ENCODE results near the gene SH3BGRL3. TPM values are rescaled to one million over a fixed set of nuclear protein-coding genes. Genes with fewer than 3 reads are reported as not detected.

The SH3BGRL3 gene
- total and polyA plus RNA-seq, 2 donors from 2014 or later = 140 to 180 TPM

DNA sequence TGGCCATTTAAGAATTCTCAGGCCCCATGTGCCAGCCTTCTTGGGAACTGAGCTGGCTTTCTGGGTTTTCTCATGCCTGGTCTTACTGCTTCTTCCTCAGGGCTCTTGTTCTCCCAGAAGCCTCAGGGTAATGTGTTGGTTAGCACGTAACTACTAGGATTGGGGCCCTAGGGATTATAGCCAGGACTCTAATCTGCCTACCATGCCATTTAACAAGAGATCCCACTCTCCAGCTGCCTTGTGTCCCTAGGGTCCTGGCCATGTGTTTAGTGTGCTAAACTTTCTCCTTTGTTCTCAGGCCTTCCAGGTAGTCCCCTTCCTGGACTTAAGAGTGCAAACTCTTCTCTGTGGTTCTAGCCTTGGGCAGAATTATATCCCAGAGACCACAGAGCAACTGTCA is 2.2 kb upstream of the SH3BGRL3 start:
- Histone ChIP-seq H3K27me3 (ENCODE audit: control insufficient read depth, insufficient read depth, low read length) (no peaks in the 10 kb centered on the region), H3K9me3 (ENCODE audit: control insufficient read depth in 2 of 3, insufficient read depth in 1 of 3, low read length in 3 of 3) (no peaks in the 10 kb centered on the region), H3K27ac (ENCODE audit: low read depth in 2 of 2, low read length in 2 of 2) (peak overlapping the region; percentile 1 to 23), H3K9ac (ENCODE audit: low read length in 3 of 3) (no peak overlapping the region), H3K4me1 (ENCODE audit: control insufficient read depth in 2 of 3, insufficient read depth in 2 of 3, low read depth in 1 of 3, low read length in 3 of 3) (peaks cover 9 to 39% (median 35%) of the 10 kb centered on the region in 3 donors), H3K4me3 (ENCODE audit: low read length in 3 of 3) (peak overlapping the region in 1 of 3 donors; percentile 3), H3K36me3 (ENCODE audit: control insufficient read depth in 2 of 3, insufficient read depth in 3 of 3, low read length in 3 of 3) (peaks cover 0 to 2% (median 0%) of the 10 kb centered on the region in 3 donors)
- DNase-seq (no peak), FAIRE-seq (no peak)
- intact Hi-C loops (cut with DNase I) = no loop called here
- TF ChIP-seq, protein P1, sequence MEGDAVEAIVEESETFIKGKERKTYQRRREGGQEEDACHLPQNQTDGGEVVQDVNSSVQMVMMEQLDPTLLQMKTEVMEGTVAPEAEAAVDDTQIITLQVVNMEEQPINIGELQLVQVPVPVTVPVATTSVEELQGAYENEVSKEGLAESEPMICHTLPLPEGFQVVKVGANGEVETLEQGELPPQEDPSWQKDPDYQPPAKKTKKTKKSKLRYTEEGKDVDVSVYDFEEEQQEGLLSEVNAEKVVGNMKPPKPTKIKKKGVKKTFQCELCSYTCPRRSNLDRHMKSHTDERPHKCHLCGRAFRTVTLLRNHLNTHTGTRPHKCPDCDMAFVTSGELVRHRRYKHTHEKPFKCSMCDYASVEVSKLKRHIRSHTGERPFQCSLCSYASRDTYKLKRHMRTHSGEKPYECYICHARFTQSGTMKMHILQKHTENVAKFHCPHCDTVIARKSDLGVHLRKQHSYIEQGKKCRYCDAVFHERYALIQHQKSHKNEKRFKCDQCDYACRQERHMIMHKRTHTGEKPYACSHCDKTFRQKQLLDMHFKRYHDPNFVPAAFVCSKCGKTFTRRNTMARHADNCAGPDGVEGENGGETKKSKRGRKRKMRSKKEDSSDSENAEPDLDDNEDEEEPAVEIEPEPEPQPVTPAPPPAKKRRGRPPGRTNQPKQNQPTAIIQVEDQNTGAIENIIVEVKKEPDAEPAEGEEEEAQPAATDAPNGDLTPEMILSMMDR (IDR thresholded peaks at IDR 0.05; ENCODE audit: borderline replicate concordance, extremely low read depth, insufficient read depth) = no peak

DNA sequence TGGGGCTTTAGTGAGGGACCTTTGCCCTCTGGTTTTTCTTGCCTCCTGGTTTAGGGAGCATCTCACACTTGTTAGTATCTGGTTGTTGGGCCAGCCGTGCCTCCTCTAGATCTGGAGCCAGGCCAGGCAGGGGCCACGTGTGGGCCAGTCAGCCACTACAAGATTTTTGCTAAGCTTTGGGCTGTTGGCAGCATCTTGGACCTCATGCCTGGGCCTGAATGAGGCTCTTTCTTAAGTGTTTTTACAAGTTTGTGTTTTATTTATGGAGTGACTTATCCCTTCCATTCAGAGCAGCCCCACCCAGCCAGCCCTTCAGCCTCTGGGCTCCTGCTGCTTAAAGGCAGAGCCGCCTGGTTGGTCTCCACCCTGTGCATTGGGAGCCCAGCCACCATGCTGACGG is 1.6 kb upstream of the SH3BGRL3 start:
- no peaks in the 10 kb centered on the region for H3K9me3 ChIP-seq (ENCODE audit: control insufficient read depth in 2 of 3, insufficient read depth in 1 of 3, low read length in 3 of 3)
- peaks cover 0 to 2% (median 0%) of the 10 kb centered on the region in 3 donors for H3K36me3 ChIP-seq (ENCODE audit: control insufficient read depth in 2 of 3, insufficient read depth in 3 of 3, low read length in 3 of 3)
- no peak overlapping the region for H3K9ac ChIP-seq (ENCODE audit: low read length in 3 of 3)
- intact Hi-C loops (cut with DNase I) = no loop called here
- H3K4me1 ChIP-seq (ENCODE audit: control insufficient read depth in 2 of 3, insufficient read depth in 2 of 3, low read depth in 1 of 3, low read length in 3 of 3) = peaks cover 9 to 39% (median 35%) of the 10 kb centered on the region in 3 donors
- peak overlapping the region in 1 of 2 donors; percentile 14 for H3K27ac ChIP-seq (ENCODE audit: low read depth in 2 of 2, low read length in 2 of 2)
- DNase-seq = peak in 1 of 5 donors; percentile 71
- no peak overlapping the region for H3K4me3 ChIP-seq (ENCODE audit: low read length in 3 of 3)
- no peak for FAIRE-seq
- TF ChIP-seq, protein P1 (IDR thresholded peaks at IDR 0.05; ENCODE audit: borderline replicate concordance, extremely low read depth, insufficient read depth) = no peak
- no peaks in the 10 kb centered on the region for H3K27me3 ChIP-seq (ENCODE audit: control insufficient read depth, insufficient read depth, low read length)

GRCh38 chr1:26278724-26279455 is 996 bp upstream of the SH3BGRL3 start:
- Histone ChIP-seq H3K27me3 (ENCODE audit: control insufficient read depth, insufficient read depth, low read length) (no peaks in the 10 kb centered on the region), H3K9ac (ENCODE audit: low read length in 3 of 3) (peak overlapping the region; percentile 47 to 82 (median 62)), H3K36me3 (ENCODE audit: control insufficient read depth in 2 of 3, insufficient read depth in 3 of 3, low read length in 3 of 3) (peaks cover 0 to 2% (median 0%) of the 10 kb centered on the region in 3 donors), H3K9me3 (ENCODE audit: control insufficient read depth in 2 of 3, insufficient read depth in 1 of 3, low read length in 3 of 3) (no peaks in the 10 kb centered on the region), H3K4me3 (ENCODE audit: low read length in 3 of 3) (peak overlapping the region; percentile 56 to 73 (median 62)), H3K27ac (ENCODE audit: low read depth in 2 of 2, low read length in 2 of 2) (peak overlapping the region; percentile 79 to 83), H3K4me1 (ENCODE audit: control insufficient read depth in 2 of 3, insufficient read depth in 2 of 3, low read depth in 1 of 3, low read length in 3 of 3) (peaks cover 9 to 39% (median 35%) of the 10 kb centered on the region in 3 donors)
- intact Hi-C loops (cut with DNase I) = no loop called here
- peak in 1 of 5 donors; percentile 60 for DNase-seq
- TF ChIP-seq, protein P1 (IDR thresholded peaks at IDR 0.05; ENCODE audit: borderline replicate concordance, extremely low read depth, insufficient read depth) = no peak
- no peak for FAIRE-seq
